GM04503 (cell line): ENCODE measurements around the gene TP73.

Source experiments
- DNase-seq: peaks from one replicate; pipeline ENCODE4 v3.0.0-alpha.2; 2012; ENCODE audit warnings: low read depth

Gene TP73

DNA sequence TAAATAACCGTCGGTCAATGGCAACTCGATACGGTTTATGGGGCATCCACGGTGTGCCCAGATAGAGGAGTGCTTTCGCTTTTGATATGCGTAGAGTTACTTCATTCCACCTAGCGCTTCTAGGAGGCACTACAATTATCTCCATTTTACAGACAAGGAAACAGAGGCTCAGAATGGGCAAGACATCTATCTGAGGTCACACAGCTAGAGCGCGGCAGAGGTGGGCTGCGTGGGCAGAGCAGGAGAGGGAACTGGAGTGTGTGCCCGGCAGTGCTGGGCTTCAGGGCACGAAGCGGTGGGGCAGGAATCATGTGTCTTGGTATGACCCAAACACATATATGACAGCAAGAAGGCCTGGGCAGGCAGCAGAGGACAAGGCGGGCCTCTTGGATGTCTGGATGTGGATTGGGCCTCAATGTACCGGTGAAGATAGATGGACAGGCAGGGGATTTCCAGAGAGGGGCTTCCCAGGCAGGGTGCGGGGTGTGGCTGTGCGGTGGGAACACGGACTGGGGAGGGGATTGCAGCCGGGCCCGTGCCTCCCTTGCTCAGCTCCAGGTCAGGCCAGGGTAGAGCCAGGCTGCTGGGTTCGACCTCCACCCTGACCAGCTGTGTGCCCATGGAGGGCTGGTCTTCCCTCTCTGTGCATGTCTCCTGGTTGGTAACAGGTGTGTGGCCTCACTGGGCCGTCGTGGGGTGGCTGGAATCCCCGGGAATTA lies 21.2 kb downstream of the TP73 start:
- no peak for DNase-seq

DNA sequence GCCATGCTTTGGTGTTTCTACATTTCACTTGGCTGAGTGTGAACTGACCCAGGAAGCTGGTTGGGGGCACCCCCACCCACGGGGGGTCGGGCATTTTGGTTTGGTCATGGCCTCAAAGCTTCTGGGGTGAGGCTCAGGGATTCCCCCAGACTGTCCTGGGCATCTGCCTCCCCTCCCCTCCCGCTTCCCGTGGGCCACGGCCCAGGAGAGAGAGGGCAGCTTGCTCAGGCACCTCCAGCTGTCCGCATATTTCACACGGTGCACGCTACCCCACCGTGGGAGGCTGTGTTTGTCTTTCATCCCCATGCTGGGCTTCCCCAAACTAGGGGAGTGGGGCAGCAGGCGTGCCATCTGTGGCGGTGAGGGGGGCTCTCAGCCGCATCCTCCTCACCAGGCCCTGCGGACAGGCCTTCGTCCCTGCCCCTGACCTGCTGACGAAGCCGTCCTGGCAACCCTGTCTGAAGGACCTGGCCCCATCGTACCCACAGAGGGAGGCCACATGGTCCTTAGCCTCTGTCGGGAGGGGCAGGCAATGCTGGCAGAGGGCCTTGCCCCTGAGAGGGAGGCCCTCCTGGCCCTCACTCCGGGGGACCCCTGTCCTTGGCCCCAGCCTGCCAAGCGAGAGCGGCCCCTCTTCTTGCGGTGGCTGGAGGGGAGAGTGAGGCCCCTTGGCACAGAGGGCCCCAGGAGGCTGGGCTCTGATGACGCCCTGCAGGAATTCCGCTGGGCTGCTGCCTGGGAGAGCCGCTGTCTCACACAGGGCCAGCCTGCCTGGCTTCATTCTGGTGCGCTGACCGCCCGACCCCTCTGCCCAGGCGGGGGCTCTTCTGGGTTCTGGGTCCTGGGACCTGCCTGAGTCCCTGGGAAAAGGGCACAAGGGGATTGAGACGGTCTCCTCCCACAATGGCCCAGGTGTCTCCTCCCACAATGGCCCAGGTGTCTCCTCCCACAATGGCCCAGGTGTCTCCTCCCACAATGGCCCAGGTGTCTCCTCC lies 22.1 kb downstream of the TP73 start:
- no peak for DNase-seq

DNA sequence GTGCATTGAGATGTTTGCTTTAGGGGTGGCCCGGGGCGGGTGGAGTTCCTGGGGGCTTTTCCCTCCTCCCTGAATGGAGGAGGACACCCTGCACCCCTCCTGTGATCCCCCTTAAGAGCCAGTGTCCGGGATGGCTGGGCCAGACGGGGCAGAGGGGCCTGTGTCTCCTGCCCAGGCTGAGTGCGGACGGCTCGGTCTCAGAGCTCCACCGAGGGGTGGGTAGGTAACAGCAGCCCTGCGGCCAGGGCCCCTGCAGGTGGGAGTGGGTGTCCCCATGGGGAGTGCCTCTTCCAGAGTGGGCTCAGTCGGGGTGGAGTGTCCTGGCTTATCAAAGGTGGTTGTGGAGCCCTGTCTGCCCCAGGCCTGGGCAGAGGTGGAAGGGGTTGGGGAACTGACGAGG lies 23.1 kb downstream of the TP73 start:
- no peak for DNase-seq

DNA sequence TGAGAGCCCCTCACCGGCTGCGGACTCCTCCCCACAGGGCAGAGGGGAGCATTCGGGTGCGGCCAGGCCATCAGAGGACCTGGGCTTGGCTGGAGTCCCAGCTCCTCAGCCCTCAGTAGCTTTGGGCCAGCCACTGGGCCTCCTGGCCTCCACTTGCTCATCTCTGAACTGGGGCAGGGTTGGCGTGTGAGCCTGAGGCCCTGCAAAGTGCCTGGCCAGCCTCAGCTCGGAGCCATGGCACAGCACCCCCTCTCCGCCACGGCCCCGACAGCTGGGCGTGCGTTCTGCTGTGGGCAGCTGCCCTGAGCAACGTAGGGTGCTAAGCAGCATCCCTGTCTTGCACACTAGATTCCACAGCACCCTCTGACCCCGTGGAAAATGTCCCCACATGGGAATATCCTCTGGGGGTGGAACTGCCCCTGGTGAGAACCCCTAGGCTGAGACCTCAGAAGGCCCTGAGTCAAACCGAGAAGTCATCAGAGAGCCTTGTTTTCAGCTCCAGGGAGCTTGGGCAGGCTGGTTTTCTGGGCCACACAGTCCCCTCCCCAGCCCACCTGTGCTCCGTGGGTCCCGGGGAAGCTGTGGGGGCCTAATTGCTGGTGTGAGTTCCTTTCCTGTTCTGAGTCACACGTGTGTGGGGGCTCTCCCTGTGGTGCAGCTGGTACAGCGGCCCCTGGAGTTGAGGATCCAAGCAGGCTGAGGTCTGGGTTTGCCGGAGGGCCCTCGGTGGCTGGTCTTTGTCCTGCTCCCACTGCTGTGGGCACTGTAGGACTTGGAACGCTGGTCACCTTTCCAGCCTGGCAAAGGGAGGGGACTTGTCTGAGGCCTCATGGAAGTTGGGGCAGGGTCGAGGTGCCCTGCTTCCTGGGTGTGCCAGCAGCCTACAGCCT lies 24.5 kb downstream of the TP73 start:
- no peak for DNase-seq

DNA sequence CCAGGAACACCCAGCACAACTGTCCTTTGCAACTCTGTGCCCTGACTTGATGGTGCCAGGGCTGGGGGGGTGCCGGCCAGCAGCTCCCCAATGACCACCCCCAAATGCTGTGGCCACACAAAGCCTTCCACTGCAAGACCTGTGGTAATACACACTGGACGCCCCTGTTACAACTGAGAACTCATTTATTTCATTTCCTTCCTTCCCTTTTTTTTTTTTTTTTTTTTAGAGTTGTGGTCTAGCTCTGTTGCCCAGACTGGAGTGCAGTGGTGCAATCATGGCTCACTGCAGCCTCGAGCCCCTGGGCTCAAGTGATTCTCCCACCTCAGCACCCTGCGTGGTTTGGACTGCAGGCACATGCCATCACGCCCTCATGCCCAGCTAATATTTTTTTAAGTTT lies 25.2 kb downstream of the TP73 start:
- no peak for DNase-seq

DNA sequence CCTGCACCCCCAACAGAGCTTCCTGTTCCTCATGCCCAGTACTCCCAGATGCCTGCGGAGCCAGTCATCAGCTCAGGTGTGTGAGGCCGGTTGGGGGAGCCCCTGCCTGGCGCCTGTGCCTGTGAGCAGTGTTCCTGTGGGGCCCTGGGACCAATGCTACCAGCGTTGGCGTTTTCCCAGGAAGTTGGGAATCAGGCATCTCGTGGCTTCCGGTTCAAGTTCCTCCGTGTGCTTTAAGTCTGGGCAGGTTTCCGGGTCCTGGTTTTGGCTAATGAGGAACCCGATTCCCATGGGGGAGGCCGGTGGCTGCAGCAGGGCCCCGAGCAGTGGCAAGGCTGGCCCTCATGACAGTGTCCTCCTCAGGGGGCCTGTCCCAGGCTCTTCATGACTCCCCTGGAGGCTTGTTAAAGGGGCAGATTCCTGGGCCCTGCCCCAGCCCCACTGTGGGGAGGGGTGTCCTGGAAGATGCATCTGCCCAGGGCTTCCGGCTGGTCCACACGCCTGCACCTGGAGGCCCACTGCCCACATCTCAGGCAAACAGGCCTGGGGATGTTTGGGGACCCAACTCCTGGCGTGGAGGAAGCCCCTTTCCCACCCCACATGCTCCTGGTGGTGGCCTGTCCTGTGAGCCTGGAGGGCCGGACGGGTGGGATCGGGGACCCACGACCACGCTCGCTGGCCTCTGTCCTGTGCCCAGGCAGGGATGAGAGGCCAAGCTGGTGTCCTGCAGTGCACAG lies 26.2 kb downstream of the TP73 start:
- no peak for DNase-seq

DNA sequence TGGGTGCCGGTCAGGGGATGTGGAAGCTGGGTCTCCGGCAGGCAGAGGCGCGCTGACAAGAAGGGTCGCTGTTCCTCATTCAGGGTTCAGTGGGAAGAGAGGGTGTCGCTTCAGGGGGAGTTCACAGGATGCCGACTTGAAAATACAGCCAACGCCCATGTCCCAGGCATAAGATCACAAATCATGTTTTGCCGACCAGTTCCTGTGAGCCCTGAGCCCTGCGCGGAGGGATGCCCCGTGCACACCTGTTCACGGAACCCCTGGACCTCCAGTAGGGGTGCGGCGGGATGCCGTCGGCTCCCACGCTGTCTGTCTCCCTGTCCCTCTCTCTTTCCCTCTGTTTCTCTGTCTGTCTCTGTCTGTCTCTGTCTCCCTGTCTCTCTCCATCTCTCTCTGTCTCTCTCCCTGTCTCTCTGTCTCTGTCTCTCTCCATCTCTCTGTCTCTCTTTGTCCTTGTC lies 26.8 kb downstream of the TP73 start:
- DNase-seq: no peak

DNA sequence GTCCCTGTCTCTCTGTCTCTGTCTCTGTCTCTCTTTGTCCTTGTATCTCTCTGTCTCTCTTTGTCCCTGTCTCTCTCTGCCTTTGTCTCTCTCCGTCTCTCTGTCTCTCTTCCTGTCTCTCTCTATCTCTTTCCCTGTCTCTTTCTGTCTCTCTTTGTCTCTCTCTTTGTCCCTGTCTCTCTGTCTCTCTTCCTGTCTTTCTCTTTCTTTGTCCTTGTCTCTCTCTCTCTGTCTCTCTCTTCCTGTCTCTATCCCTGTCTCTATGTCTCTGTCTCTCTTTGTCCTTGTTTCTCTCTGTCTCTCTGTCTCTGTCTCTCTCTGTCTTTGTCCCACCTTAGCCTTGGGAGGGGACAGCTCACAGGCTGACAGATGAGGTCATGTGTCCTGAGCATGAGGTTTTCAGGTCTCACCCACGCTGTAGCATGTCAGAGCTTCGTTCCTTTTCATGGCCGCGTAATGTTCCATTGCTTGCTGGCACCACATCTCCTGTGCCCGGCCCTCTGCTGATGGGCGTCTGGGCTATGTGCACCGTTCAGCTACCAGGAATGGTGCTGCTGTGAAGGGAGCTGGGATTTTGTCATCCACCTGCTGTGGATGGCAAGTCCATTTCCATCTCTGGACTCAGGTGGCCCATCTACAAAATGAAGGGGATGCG lies 27.6 kb downstream of the TP73 start:
- no peak for DNase-seq

DNA sequence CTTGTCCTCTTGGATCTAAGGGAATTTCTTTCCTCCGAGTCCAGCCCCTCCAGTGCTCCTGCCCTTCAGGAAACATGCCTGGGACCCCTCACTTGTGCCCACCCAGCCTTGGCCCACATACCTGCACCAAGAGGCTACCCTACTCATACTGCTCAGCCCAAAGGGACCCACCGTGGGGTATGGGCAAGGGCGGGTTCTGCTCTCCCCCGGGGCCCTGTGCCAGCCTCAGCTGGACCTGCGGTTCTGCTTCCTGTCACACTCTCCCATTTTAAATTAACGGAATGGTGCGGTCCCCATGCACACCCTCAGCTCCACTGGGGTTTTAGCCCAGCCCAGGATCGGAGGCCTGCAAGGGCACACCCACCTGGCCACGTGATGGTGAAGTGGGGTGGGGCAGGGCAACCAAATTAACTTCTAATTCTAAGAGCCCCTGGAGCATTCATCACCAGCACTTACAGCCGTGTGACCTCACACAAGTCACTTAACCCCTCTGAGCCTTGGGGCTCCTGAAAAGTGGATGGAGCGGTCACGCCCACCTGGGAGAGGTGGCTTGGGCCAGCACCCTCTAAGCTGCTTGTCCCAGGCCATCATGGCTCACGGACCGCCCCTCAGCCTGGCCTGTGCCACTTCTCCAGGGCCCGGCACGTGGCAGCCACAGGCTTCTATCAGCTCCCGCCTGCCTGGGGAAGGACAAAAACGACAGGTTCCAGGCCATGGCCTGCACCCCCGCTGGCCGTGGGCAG lies 28.3 kb downstream of the TP73 start:
- DNase-seq: no peak

DNA sequence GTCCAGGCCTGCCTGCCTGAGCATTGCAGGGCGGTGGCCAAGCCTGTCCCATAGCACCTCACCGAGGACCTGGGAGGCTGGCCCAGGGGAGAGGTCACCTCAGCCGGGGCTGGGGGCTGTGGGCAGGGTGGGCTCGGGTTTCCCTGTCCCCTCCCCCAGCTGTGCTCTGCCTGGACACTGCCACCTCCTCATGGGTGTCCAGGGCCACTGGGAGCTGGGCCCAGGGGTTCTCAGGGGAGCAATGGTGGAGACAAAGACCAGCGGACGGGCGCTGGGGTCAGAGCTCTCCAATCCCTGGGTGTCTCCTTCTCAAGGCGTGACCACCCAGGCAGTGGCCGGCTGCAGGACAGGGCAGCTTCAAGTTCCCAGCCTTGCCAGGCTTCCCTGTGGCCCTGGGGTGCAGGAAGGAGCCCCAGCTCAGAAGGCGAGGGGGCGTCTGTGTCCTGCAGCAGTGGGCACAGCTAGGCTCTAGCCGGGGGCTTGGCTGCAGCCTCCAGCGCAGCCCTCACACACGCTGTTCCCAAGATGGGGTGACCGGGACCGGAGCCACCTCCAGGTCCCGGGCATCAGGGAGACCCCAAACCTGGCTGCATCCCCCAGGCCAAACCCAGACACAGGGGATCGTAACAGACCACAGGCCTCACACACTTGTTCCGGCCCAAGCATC lies 29.0 kb downstream of the TP73 start:
- DNase-seq: no peak

DNA sequence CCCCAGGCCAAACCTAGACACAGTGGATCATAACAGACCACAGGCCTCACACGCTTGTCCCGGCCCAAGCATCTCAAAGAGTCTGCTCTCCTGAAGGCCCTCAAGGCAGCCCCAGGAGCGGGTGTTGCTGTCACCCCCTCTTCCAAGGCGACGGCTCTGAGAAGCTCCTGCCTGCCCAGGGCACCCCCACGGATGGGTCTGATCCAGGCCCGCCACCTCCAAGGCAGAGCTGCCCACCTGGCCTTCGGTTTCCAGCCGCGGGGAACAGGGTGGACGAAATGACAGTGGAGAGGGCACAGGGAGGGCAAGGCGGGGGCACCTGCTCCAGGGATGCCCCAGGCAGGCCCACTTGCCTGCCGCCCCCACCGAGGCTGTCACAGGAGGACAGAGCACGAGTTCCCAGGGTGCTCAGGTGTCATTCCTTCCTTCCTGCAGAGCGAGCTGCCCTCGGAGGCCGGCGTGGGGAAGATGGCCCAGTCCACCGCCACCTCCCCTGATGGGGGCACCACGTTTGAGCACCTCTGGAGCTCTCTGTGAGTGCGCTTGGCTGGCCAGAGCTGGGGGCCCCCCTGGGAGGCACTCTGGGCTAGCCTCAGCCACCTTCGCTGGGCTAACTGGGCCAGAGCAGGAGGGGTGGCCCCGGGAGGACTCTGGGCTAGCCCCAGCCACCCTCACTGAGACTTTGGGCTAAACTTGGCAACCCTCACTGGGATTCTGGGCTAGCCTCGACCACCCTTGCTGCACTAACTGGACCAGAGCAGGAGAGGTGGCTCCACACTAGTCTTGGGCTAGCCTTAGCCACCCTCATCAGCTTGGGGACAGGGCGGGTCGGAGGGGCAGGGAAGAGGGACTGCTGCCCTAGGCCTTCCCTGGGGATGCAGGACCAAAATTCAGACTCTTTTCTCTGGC lies 29.8 kb downstream of the TP73 start:
- no peak for DNase-seq

DNA sequence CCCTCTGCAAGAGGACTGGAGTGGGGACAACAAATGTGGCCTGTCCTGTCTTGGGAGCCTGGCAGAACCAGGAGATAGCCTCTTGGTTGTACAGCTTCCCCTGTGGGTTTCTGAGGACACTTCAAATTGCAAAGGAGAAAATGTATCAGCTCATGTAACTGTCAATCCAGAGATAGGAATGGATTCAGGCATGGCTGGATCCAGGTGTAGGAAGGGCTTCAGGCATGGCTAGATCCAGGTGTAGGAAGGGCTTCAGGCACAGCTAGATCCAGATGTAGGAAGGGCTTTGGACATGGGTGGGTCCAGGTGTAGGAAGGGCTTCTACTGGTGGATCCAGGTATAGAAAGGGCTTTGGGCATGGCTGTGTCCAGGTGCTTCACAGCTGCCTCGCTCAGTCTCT lies 30.9 kb downstream of the TP73 start:
- no peak for DNase-seq

DNA sequence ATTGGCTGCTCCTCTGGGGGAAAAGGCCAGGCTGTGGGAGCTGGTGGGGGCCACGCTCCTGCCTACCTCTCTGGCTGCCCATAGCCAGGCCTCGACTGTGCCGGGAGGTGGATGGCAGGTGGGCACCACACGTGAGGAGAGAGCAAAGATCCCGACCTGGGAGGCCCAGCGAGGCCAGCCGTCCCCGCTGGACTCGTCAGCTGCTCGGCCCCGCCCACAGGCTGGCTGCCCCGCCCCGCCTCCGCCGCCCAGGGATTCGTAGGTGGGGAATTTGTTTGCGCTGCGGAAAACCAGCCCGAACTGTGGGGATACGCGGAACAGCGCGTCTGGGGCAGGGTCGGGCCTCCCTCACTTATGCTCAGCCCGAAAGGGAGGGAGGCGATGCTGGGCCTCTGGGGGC lies 31.7 kb downstream of the TP73 start:
- DNase-seq: no peak

DNA sequence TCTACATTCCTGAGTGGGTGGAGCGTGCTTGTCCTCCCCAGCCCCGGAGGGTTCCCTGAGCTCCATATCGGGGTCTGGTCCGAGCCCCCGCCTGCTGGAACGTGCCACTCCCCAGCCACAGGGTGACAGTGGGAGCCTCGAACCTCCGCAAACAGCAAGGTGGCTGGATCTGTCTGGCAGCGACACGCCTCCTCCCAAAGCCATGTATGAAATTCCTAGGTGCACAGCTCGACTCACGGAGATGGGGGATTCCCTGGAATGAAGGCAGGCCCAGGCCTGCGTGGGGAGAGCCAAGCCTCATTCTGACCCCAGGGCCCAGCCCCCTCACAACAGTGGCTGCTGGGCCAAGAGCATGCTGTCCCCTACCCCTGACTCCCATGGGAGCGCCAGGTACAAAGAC lies 32.9 kb downstream of the TP73 start:
- no peak for DNase-seq

DNA sequence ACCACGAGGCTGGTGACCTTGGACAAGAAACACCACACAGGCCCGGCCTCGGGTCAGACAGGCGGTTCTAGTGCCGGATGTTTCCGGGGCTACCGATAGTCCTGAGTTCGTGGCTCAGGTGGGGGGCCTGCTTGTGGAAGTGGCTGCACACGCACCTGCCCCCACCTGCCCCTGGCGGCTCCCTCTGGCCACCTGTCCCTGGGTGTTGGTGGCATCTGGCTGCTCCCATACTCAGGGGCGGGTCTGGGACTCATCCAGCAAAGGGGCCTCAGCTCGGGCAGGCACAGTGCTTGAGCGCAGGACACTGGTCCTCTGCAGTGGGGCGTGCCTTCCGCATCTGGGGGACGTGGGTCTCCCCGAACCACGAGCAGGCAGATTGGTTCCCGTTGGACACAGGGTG lies 33.6 kb downstream of the TP73 start:
- DNase-seq: no peak

DNA sequence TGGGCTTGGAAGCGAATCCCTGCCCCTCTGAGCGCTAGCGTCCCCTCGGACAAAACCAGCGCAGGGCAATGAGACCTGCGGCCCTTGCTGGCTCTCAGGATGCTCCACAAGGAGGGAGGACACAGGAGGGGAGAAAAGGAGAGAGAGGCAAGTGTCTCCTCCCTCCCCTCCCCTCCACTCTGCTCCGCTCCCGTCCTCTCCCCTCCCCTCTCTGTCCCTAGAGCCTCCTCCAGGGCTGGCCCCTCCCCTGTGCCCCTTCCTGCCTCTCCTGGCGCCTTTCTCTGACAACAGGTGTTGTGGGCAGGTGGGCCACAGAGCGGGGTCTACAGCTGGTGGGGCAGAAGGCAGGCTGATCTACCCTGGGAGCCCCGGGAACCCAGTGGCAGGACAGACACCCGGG lies 35.2 kb downstream of the TP73 start:
- no peak for DNase-seq

DNA sequence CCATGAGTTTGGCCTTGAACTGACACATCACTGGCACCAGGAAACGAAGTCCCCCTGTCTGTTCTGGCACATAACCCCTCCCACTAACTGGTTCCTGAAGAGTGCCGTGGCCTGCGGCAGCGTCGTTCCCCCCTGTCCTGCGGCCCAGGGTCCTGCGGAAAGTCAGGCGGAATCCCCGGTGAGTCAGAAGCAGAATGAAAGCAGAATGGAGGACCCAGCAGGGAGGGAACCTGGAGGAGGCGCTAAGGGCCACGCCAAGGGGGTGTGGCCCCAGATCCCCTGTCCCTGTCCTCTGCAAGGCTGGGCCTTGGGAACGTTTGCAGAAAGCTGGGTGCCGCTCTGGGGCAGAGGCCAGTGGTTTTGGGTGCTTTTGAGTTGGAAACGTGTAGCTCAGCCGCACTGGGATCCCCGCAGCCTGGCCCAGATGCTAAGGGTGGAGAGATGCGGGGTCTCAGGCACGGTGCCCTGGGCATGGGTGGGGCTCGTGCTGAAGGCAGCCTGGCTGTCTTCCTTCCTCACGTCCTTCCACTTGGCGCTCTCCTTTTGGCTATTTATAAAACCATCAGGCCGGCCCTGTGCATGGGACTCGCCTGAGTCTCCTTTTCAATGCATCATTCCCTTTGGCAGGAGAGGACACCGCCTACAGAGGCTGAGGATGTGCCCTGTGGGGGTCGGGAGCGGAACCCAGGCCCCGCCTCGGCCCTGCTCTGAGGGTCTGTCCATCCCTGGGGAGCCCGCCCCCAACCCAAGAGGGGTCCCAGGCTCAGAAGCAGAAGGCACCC lies 36.2 kb downstream of the TP73 start:
- DNase-seq: no peak
